Measurements from ENCODE around the gene LAG3. TPM values are rescaled to one million over a fixed set of nuclear protein-coding genes. Genes with fewer than 3 reads are reported as not detected.
A peak's percentile ranks its signal among the peaks of the same experiment; 100 is the strongest.

The LAG3 gene
- total and polyA plus RNA-seq, 10 of the 15 experiments (the other 5 are each of a cell fraction or from before 2014, with no cell fraction given) = 0.52 to 4.2 (median 1.0) TPM; not detected in 1

DNA sequence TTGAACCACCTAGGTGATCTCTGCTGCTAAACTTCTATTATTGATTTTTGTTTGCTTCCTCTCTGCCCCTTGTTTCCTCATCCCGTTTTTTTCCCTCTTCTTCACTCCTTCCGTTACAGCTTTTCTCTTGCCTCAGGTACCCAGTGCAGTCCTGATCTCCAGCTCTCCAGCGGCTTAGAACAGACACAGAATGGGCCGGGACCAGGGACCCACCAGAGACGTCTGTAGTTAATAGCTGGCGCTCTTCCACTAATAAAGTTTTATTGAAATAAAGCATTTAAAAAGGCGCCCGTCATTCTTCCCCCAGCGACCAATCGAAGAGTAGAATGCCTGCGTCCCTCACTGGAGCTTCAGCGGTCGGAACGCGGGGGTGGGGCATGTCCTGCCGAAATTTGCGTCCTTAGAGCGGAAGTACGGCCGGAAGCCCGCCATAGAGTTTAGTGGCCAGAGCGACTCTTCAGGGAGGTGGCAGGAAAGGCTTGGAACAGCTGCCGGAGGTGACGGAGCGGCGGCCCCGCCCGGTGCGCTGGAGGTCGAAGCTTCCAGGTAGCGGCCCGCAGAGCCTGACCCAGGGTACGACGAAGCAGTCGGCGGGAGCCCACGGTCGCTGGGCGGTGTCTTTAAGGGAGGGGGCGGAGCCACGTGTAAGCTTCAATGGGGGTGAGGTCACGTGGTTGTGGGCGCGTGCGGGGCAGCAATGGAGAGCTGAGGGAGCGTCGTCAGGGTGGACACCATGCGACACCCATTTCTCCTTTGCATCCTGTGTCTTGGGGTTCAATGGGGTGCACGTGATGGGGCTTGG lies 48.5 kb upstream of the LAG3 start, which contains the start of gene COPS7A (continued):
- TF ChIP-seq, protein P1, sequence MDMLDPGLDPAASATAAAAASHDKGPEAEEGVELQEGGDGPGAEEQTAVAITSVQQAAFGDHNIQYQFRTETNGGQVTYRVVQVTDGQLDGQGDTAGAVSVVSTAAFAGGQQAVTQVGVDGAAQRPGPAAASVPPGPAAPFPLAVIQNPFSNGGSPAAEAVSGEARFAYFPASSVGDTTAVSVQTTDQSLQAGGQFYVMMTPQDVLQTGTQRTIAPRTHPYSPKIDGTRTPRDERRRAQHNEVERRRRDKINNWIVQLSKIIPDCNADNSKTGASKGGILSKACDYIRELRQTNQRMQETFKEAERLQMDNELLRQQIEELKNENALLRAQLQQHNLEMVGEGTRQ (IDR thresholded peaks at IDR 0.05; ENCODE audit: borderline replicate concordance, low read depth, low read length) = peak; percentile 90
- TF ChIP-seq CBX5 (IDR thresholded peaks at IDR 0.05; ENCODE audit: low read depth) = no peak
- peak; percentile 57; the same call in 1 of the 2 replicates for TF ChIP-seq SMAD5 (IDR thresholded peaks at IDR 0.05; ENCODE audit: low read depth)
- TF ChIP-seq, protein P2, sequence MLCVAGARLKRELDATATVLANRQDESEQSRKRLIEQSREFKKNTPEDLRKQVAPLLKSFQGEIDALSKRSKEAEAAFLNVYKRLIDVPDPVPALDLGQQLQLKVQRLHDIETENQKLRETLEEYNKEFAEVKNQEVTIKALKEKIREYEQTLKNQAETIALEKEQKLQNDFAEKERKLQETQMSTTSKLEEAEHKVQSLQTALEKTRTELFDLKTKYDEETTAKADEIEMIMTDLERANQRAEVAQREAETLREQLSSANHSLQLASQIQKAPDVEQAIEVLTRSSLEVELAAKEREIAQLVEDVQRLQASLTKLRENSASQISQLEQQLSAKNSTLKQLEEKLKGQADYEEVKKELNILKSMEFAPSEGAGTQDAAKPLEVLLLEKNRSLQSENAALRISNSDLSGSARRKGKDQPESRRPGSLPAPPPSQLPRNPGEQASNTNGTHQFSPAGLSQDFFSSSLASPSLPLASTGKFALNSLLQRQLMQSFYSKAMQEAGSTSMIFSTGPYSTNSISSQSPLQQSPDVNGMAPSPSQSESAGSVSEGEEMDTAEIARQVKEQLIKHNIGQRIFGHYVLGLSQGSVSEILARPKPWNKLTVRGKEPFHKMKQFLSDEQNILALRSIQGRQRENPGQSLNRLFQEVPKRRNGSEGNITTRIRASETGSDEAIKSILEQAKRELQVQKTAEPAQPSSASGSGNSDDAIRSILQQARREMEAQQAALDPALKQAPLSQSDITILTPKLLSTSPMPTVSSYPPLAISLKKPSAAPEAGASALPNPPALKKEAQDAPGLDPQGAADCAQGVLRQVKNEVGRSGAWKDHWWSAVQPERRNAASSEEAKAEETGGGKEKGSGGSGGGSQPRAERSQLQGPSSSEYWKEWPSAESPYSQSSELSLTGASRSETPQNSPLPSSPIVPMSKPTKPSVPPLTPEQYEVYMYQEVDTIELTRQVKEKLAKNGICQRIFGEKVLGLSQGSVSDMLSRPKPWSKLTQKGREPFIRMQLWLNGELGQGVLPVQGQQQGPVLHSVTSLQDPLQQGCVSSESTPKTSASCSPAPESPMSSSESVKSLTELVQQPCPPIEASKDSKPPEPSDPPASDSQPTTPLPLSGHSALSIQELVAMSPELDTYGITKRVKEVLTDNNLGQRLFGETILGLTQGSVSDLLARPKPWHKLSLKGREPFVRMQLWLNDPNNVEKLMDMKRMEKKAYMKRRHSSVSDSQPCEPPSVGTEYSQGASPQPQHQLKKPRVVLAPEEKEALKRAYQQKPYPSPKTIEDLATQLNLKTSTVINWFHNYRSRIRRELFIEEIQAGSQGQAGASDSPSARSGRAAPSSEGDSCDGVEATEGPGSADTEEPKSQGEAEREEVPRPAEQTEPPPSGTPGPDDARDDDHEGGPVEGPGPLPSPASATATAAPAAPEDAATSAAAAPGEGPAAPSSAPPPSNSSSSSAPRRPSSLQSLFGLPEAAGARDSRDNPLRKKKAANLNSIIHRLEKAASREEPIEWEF (IDR thresholded peaks at IDR 0.05; ENCODE audit: insufficient replicate concordance, low read depth, low read length) = peak; percentile 92
- TF ChIP-seq ZNF207 (IDR thresholded peaks at IDR 0.05; ENCODE audit: borderline replicate concordance) = peak; percentile 83; the same call in 1 of the 2 replicates
- TF ChIP-seq, protein P3, sequence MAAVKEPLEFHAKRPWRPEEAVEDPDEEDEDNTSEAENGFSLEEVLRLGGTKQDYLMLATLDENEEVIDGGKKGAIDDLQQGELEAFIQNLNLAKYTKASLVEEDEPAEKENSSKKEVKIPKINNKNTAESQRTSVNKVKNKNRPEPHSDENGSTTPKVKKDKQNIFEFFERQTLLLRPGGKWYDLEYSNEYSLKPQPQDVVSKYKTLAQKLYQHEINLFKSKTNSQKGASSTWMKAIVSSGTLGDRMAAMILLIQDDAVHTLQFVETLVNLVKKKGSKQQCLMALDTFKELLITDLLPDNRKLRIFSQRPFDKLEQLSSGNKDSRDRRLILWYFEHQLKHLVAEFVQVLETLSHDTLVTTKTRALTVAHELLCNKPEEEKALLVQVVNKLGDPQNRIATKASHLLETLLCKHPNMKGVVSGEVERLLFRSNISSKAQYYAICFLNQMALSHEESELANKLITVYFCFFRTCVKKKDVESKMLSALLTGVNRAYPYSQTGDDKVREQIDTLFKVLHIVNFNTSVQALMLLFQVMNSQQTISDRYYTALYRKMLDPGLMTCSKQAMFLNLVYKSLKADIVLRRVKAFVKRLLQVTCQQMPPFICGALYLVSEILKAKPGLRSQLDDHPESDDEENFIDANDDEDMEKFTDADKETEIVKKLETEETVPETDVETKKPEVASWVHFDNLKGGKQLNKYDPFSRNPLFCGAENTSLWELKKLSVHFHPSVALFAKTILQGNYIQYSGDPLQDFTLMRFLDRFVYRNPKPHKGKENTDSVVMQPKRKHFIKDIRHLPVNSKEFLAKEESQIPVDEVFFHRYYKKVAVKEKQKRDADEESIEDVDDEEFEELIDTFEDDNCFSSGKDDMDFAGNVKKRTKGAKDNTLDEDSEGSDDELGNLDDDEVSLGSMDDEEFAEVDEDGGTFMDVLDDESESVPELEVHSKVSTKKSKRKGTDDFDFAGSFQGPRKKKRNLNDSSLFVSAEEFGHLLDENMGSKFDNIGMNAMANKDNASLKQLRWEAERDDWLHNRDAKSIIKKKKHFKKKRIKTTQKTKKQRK (IDR thresholded peaks at IDR 0.05; ENCODE audit: low read depth, low read length) = no peak
- no peak for TF ChIP-seq FOXK2 (IDR thresholded peaks at IDR 0.05)
- TF ChIP-seq CHD2 (IDR thresholded peaks at IDR 0.05; ENCODE audit: borderline replicate concordance, low read depth, low read length) = peak; percentile 65; the same call in 1 of the 2 replicates
- no peak for TF ChIP-seq BMI1 (IDR thresholded peaks at IDR 0.05; ENCODE audit: borderline replicate concordance)
- TF ChIP-seq EP300 (IDR thresholded peaks at IDR 0.05; ENCODE audit: borderline replicate concordance in 1 of 2, control insufficient read depth in 1 of 2, low read depth in 2 of 2, low read length in 2 of 2) = 0 out of 4 replicates have a peak, but pooled peaks of 1 of the 2 experiments have one; percentile 11
- TF ChIP-seq TBL1XR1 (IDR thresholded peaks at IDR 0.05; ENCODE audit: low read depth, low read length) = peak; percentile 61; the same call in 1 of the 2 replicates

Measured in GM12878 (cell line).